HG03558 (cell line): ENCODE results near the gene MARCHF9.

Source experiments
- ATAC-seq: cut with Tn5 transposase; IDR thresholded peaks from one replicate; pipeline ENCODE4 v1.9.1; 2021; ENCODE audit warnings: moderate number of reproducible peaks; ENCODE audit not compliant: unreplicated experiment; ENCODE audit errors: extremely low read depth

Gene MARCHF9

GRCh38 chr12:57736741-57737466, 18.0 kb upstream of the MARCHF9 start:
- no peak for ATAC-seq

- no peak for ATAC-seq
Observed at GRCh38 chr12:57737467-57738460, 17.1 kb upstream of the MARCHF9 start.

GRCh38 chr12:57738661-57739237, 16.2 kb upstream of the MARCHF9 start, which contains the start of gene AGAP2:
Gene AGAP2, minus strand, starts transcription at chr12:57738742. Its CDS starts 496 bp downstream, at chr12:57738246.
- ATAC-seq = no peak

- no peak for ATAC-seq
Observed at GRCh38 chr12:57739387-57739786, 15.5 kb upstream of the MARCHF9 start.

GRCh38 chr12:57739914-57740538, 14.9 kb upstream of the MARCHF9 start:
- ATAC-seq = no peak

GRCh38 chr12:57740656-57741412, 14.1 kb upstream of the MARCHF9 start:
- ATAC-seq = peak; percentile 30

- ATAC-seq = no peak
Observed at GRCh38 chr12:57741413-57741789, 13.5 kb upstream of the MARCHF9 start.

- peak; percentile 32 for ATAC-seq
Observed at GRCh38 chr12:57741844-57742738, 12.8 kb upstream of the MARCHF9 start.

GRCh38 chr12:57743769-57744168, 11.1 kb upstream of the MARCHF9 start:
- ATAC-seq = no peak

GRCh38 chr12:57744194-57744776, 10.6 kb upstream of the MARCHF9 start:
- ATAC-seq = peak; percentile 6

- ATAC-seq = peak; percentile 83
Observed at GRCh38 chr12:57744777-57745484, 10.0 kb upstream of the MARCHF9 start, which contains the start of gene TSPAN31. Gene TSPAN31, plus strand, starts transcription at chr12:57745039. Its CDS starts 116 bp downstream, at chr12:57745155.

GRCh38 chr12:57745485-57745881, 9.4 kb upstream of the MARCHF9 start:
- no peak for ATAC-seq

- no peak for ATAC-seq
Observed at GRCh38 chr12:57746025-57746424, 8.9 kb upstream of the MARCHF9 start.

- no peak for ATAC-seq
Observed at GRCh38 chr12:57749061-57749460, 5.8 kb upstream of the MARCHF9 start.

GRCh38 chr12:57750561-57751431, 4.1 kb upstream of the MARCHF9 start:
- no peak for ATAC-seq

GRCh38 chr12:57751432-57751787, 3.5 kb upstream of the MARCHF9 start:
- no peak for ATAC-seq
